GM12878 (cell line): ENCODE results near the gene GJB1.

Source experiments
- CTCF ChIP-seq, 3 experiments: IDR thresholded peaks in 2 of 3; conservative IDR thresholded peaks in 1 of 3; 2 replicates each; pipeline ENCODE4 v1.5.1; 2011; ENCODE audit warnings: low read depth in 3 of 3, low read length in 3 of 3, mild to moderate bottlenecking in 3 of 3, control low read depth in 2 of 3, moderate library complexity in 2 of 3, inconsistent platforms in 1 of 3, mixed read lengths in 1 of 3; ENCODE audit not compliant: control insufficient read depth in 2 of 3, insufficient read depth in 1 of 3; ENCODE audit errors: extremely low read depth in 1 of 3
- POLR2AphosphoS5 ChIP-seq: IDR thresholded peaks from 2 replicates; pipeline ENCODE4 v1.6.1; 2011; ENCODE audit warnings: mild to moderate bottlenecking, low read length, inconsistent platforms
- ZNF274 ChIP-seq: IDR thresholded peaks from one replicate; pipeline ENCODE4 v1.8.0; 2011; ENCODE audit not compliant: insufficient read length, insufficient read depth

GRCh38 chrX:71244359-71245128 is 21.5 kb downstream of the GJB1 start:
- no peak for TF ChIP-seq ZNF274
- TF ChIP-seq POLR2AphosphoS5 = no peak
- TF ChIP-seq CTCF (IDR thresholded peaks at IDR 0.05 in 2 of 3, conservative IDR thresholded peaks at IDR 0.05 in 1 of 3; ENCODE audit: control insufficient read depth in 2 of 3, extremely low read depth in 1 of 3, insufficient read depth in 1 of 3, low read depth in 3 of 3, low read length in 3 of 3) = no peak
